LHCN-M2 (cell line): Measurements from ENCODE around the gene TM4SF20. TPM values are rescaled to one million over a fixed set of nuclear protein-coding genes. Genes with fewer than 3 reads are reported as not detected.

Experiments
- DNase-seq: peaks from one replicate; pipeline ENCODE4 v3.0.0-alpha.2; 2012; ENCODE audit warnings: low read depth
- polyA plus RNA-seq: library from polyadenylated mRNA; unstranded; fragments of >200 nt; gene quantifications from one replicate; pipeline ENCODE4 v1.2.1, GENCODE V29; 2012; ENCODE audit warnings: missing spikeins
- total RNA-seq: library from RNA; depleted of rRNA; stranded (reverse); fragments of >200 nt; gene quantifications from 2 replicates; pipeline ENCODE4 v1.2.3, GENCODE V29; 2014; rRNA removed

Gene TM4SF20
- not detected in 2 replicates for total RNA-seq
- polyA plus RNA-seq, result 0.32 TPM

- no peak for DNase-seq
Observed at GRCh38 chr2:227379095-227379494, at the start of gene TM4SF20. TSS of gene TM4SF20 (minus strand) at chr2:227379306. CDS start at chr2:227379268, 38 bp downstream.

- no peak for DNase-seq
Observed at GRCh38 chr2:227428731-227429285, 49.7 kb upstream of the TM4SF20 start.

GRCh38 chr2:227423656-227424499 lies 44.8 kb upstream of the TM4SF20 start:
- DNase-seq, result no peak

- DNase-seq, result no peak
Observed at GRCh38 chr2:227420087-227421052, 41.3 kb upstream of the TM4SF20 start.

GRCh38 chr2:227416701-227417100 lies 37.6 kb upstream of the TM4SF20 start:
- DNase-seq, result peak; percentile 87

GRCh38 chr2:227415538-227416424 lies 36.7 kb upstream of the TM4SF20 start:
- peak; percentile 94 for DNase-seq

GRCh38 chr2:227414846-227415245 lies 35.7 kb upstream of the TM4SF20 start:
- DNase-seq, result peak; percentile 68

- no peak for DNase-seq
Observed at GRCh38 chr2:227413371-227413770, 34.3 kb upstream of the TM4SF20 start.

GRCh38 chr2:227412877-227413276 lies 33.8 kb upstream of the TM4SF20 start:
- DNase-seq, result no peak

GRCh38 chr2:227411990-227412350 lies 32.9 kb upstream of the TM4SF20 start:
- peak; percentile 66 for DNase-seq

GRCh38 chr2:227411320-227411989 lies 32.3 kb upstream of the TM4SF20 start:
- DNase-seq, result peak; percentile 66

GRCh38 chr2:227410191-227410590 lies 31.1 kb upstream of the TM4SF20 start:
- DNase-seq, result peak; percentile 36

- DNase-seq, result peak; percentile 41
Observed at GRCh38 chr2:227407591-227408151, 28.6 kb upstream of the TM4SF20 start.

GRCh38 chr2:227406177-227407031 lies 27.3 kb upstream of the TM4SF20 start:
- peak; percentile 98 for DNase-seq

- DNase-seq, result no peak
Observed at GRCh38 chr2:227404585-227405271, 25.6 kb upstream of the TM4SF20 start.

GRCh38 chr2:227402959-227403358 lies 23.9 kb upstream of the TM4SF20 start:
- DNase-seq, result no peak

- no peak for DNase-seq
Observed at GRCh38 chr2:227402321-227402720, 23.2 kb upstream of the TM4SF20 start.

GRCh38 chr2:227401550-227401949 lies 22.4 kb upstream of the TM4SF20 start:
- DNase-seq, result no peak
